Measurements from ENCODE around the gene MACROD2.
A peak's percentile ranks its signal among the peaks of the same experiment; 100 is the strongest.

The MACROD2 gene

DNA sequence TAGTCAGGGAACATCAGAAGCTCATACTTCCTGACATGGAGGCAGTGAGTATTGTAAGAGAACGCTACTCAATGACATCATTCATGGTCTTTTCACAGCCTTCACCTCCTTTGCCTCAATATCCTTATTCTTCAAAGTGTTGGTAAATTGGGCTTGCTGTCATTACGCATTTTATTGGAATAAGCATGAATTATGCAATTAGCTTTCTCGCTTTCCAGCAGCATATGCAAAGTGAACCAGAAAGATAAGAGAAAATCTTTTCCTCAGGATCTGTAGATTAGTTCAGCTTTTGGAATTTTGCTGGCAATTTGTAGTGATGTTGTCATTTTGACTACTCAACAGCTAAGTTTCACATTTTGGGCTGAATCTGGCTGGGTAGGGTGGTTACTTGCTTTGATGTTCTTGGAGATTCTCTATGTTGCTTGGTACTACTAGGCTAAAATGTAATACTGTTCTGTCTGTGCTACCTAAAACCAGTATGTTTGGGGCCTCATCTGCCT, 1565.8 kb downstream of the MACROD2 start:
- no peak for DNase-seq

DNA sequence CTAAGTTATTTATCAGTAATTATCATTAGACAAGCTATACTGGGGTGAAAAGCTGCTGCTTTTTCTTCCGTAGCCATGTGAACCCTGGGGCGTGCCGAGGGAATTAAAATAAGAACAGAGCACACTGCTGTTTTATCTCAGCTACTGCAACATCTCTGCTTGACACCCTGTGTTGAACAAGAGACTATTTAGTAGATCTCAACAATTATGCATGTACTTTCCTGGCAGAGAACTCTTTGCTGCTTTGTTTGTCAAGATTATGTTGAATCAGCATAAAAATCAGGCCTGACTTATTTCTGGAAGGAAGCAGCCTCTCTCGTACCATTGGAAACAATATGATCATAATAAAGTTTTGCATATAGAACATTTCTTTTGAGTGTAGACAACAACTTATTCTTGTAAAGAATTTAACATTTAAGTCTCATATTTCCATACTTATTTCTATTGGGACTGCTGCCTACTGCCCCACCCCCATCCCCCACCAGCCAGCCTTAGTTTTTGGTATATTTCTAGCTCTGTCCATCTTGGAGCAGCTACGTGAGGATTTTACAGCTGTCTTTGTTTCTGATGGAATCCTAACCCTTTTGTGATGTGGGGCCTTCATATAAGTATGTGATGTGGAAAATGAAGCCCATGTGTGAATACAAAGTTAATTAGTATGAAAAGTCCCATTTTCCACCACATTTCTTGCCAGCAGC, 1566.5 kb downstream of the MACROD2 start:
- no peak for DNase-seq

DNA sequence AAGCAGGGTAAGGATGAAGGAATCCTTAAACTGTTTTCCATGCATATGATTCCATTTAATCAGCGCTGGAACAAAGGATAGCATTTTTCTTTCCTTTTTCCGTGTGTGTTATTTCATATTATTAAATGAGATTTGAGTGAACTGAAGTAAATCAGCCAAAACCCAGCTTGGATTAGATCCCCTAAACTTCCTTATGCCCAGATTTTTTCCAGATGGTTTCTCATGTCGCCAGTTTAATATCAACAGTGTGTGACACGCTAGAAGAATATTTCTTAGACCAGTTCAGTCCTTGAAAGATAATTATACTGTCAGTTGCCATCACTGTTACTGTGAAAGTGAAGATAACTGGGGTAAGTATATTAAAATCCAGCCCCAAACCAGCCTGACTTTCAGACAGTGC, 1568.5 kb downstream of the MACROD2 start:
- peak; percentile 13 for DNase-seq

DNA sequence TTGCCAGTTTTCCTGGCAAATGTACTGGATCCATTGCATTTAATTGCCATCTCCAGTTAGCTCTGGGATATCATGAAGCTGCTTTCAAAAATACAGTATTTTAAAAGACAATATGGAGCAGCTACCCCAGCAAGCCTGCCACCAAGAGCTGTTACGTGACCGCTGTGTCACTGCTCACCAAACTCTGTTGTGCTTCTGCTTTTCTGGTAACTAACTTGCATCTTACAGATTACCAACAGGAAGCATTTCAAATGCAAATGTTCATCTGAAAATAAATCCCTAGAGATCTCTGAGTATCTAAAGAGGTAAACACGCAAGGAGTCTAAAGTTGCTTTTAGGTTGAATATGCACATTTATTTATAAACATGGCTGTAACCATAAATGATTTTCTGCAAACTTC, 1569.7 kb downstream of the MACROD2 start:
- DNase-seq, result no peak

DNA sequence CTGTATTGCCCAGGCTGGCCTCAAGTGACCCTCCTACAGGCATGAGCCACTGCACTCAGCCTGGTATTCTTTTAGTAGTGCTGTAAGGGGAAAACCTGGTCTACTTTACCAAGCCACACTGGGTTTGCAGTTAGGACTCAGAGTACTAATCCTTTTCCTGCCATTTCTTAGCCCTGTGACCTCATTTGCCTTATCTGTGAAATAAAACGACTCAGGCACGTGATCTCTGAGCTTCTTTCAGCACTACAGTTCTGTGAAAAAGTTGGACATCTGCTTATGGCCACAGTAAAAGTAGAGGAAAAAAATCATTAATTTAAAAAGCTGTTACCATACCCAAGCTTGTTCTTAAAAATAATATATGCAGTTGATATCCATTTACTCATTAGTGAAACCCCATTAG, 1570.5 kb downstream of the MACROD2 start:
- DNase-seq, result no peak

DNA sequence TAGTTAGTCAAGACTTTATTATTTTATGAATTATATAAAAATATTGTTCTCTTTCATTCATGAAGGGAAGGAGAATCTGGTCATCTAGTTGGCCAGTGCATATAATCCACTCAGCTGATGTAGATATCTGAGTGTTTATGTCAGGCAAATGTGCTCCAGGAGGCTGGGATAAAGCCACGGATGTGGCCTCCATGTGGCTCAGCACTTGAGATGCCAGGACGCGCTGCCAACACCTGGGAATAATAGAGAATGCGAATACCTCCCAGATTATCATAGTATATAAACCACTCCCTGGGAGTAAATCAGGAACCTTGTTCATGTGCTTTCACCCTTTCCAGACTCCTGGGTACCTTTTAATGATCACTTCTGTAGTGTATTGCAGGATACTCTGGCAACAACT, 1571.9 kb downstream of the MACROD2 start:
- DNase-seq, result peak; percentile 11

DNA sequence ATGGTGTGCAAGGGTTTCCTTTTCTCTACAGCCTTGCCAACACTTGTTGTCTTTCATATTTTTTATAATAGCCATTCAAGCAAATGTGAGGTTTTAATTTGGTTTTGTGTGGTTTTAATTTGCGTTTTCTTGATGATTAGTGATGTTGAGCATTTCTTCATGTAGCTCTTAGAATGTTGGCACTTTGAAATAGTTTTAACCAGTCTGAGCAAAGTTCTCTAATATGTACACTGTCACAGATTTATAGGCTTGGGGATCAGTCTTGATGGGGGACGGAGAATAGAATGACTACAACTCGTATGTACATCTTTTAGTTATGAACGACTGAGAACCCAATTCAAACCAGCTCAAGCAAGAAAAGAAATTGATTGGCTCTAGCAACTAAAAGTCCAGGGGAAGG, 1574.8 kb downstream of the MACROD2 start:
- no peak for DNase-seq

DNA sequence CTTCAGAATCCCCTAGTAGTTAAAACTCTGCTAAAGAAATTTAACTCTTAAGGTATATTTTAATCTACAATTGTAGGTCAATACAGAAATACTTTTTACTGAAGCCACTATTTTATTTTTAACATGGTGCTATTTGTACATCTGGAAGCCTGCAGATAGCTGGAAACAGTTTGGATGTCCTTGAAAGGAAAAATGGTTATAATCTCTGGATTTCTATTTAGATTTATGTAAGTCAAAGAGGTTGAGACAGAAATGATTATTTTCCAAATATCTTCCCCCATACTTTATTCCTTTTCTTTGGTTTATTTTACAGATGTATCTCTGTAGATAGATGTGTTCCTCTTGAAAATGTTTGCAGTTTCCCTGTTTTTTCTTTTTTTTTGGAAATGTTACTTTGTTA, 1575.7 kb downstream of the MACROD2 start:
- DNase-seq, result no peak

DNA sequence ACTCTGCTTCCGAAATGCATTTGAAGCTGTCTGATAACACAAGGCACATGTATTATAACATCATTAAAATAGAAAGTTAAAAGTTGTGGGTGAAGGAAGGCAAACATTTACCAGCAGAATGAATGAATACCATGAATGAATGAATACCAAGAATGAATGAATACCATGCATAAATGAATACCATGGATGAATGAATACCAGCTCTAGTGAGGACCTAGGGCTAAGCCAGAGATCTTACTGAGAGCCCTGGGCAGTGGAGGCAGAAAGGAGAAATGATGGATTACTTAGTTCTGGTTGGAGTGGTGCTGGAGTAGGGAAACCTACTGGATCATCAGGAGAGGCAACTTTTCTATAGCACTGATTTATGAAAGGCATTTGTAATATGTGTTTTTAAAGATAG, 1579.9 kb downstream of the MACROD2 start:
- no peak for DNase-seq

DNA sequence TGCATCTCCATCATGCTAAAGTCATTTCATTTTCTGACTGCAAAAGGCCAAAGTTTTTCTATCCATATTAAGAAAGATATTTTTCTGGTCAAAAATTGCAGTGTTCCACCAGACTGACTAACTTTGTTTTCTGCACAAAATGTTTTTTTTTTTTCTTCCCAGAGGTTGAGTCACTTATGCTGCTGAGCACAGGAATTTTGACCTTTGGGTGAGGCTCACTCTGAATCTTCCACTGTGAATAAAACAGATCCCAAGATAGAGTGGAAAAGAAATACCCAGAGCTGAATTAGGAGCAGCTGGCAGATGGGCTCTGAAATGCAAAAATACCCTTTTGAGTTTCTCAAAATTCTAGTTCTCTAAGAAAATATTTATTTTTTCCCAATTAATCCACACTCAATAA, 1581.1 kb downstream of the MACROD2 start:
- no peak for DNase-seq

DNA sequence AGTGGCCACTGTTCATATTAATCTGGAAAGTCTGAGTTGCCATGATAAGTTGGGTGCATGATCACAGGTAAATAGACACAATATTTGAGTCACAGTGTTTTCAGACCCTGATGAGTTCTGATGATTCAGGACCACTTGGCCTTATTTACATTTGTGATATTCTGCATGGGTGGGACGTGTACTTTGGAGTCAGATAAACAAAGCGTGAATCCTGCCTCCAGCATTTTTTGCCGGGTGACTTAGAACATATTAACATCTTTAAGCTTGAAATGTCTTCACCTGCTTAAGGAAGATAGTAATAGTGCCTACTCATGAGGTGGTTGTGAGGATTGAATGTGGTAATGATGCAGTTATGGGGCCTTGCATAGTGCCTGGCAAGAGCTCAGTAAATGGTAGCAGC, 1582.8 kb downstream of the MACROD2 start:
- no peak for DNase-seq

DNA sequence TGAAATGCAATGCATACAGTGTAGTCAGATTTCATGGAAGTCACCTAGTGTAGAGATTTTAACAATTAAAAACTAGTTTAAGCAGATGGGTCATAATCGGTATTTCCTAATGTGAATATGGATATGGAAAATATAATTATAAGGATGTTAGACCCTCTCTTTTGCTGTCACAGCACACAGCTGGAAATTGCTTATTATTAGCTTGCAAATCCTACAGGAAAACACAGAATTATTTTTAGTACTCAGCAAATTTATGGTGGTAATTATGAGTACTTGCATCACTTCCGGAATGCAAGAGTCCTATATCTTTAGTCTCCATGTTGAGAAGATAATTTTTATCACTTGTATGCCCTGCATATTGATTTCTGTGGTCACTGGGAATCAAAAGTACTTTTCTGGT, 1584.4 kb downstream of the MACROD2 start:
- no peak for DNase-seq

DNA sequence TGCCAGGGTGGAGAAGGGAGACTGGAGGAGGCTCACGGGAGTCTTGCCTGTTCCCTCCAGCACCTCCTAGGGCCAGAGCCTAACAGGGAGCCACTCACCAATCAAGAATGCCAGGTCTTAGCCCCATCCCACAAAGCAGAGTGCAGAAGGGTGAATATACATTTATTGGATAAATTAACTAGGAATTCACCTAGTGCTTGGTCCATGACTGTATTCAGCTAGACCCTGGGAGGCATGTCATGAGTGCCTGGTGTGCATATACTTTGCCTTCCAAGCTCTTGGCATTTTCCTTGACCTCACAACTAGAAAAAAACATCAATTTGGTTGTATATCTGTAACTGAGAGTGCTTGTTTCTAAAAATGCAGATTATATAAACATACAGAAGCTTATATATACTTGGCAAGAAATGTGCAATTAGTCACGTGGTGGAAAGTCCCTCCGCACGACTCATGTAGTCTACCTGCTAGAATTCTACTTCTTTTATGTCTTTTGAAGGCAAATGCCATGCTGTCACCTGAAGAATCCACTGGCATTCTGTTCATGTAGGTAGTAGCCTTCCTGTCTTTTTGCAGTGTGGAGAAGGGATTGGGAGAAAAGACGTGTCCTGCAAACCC, 1586.9 kb downstream of the MACROD2 start:
- peak; percentile 25 for DNase-seq

DNA sequence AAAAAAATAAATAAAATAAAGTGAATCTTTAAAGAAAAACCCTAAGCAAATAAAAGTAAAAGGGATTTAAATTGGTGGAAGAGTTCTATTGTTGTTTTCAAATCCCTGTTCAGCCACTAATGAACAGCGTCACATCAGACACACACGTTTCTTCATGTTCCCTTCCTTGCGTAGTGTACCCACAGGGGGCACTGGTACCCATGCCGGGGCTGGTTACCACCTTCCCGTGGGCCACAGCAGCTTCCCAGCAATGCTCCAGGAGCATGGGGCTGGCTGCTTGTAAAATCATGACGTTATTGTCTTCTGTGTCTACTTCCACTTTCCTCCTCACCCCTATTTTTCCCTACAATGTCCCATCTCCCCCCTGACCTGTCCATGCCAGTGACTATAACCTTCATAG, 1589.2 kb downstream of the MACROD2 start:
- DNase-seq, result no peak

DNA sequence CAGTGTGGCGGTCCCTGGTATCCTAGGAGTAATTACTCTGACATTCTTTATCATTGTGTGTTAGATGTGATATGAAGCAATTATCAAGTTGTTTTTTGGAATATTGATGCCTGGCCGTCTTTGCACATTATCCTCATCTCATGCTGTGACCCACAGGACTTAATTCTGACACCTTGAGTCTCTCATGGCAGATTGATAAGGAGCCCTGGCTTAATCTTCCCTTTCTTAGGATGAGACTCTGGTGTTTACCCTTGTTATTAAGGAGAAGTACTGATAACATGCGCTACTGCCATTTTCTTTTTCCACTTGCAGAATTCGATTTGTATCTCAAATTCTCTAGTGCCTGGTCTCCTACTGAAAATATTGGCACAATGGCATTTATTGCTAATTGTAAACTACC, 1597.8 kb downstream of the MACROD2 start:
- no peak for DNase-seq

DNA sequence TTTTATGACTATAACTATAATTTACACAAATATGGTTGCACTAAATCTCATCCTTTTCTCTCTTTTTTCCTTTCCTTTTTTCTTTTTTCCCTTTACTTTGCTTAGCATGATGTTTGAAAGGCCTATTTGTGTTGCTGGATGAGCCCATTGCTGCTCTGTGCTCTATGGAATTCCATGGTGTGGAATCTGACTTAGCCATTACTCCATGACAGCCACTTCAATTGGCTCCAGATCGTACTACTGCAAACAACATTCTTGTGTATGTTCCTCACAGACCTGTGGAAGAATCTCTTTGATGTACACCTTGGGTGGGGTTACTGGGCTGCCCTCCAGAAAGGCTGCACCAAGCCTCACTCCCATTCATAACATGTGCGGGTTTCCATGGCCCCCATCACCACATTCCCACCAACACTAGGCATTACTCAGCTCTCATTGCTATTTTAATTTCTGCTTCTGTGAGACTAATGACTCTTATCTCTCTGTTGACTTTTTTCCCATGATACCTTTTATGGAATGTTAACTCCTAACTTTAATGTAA, 1598.9 kb downstream of the MACROD2 start:
- DNase-seq, result no peak

DNA sequence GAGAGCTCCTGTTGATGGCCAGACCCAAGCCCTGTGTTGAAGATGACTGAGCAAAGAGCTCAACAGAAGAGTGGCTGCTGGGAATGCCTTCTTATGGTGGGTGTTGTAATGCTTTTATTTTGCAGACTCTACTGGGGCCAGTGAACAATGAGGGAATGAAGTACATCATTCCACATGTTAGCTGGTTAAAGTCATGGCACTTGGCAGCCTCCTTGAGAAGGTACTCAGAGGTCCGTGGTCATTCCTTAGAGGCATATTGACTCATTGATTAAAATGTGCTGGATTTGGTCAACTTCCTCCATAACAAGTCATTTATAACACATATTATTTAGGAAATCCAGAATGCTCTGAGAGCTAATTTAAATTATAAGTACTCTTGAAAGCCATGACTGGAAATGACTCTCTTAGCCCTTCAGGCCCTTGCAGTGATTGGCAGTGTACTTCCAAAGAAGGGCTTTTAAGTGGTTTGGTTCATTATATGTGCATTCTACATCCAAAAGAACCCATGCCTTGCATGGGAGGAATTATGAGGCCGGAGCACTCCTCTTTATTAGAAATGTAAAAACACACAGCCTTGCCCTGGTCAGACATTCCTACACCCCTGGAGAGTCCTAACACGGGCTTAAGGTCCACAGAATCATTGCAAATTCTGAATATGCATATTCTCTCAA, 1601.0 kb downstream of the MACROD2 start:
- DNase-seq, result peak; percentile 9

DNA sequence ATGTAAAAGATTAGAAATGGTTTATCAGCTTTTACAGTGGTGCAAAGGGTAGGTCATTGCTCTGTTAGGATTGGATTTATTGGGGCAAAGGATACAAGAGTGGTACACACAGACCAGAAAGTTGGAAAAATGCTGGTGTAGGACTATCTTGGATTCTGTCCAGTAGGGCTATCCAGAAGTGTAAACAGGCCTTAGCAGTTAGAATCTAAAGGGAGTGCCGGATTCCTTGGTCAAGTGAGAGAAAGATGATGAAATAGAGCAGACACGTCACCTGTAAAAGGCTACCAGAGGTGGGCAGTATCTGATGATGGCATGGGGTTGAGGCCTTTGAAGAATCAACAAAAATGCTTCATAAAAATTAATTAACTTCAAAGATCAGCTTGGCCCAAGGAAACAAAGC, 1602.0 kb downstream of the MACROD2 start:
- no peak for DNase-seq

DNA sequence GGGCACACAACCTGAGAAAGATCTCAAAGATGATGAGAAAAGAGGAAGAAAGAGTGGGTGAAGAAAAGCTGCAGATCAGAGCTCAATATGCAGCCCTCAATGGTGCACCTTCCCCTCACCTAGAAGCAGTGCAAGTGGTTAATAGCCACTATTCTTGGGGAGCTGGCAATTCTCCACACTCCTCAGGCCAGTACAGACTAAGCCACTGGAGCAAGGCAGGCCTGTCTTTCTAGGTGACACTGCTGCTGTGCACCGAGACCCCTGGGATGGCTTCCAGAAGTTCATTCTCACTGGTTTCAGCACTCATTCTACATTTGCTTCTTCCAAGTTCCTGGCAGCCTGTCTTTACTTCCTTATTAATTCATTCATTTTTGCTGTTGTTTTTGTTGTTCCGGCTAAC, 1604.6 kb downstream of the MACROD2 start:
- no peak for DNase-seq

DNA sequence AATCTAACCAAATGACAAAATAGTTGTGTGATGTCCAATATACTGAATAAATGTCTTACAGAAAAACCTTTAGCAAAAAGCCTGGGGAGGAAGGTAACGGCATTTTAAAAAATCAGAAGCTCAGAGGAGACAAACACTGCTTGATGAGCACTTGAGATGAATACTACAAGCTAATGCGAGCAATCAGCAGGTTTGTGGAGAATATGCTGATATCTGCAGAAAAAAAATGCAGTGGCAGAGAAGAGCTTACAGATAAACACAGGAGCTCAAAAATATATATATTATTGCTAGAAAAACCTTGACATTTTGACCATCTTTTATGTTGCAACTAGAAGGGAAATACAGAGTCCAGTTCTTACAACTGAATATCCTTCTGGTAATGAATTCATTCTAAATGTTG, 1605.2 kb downstream of the MACROD2 start:
- no peak for DNase-seq

DNA sequence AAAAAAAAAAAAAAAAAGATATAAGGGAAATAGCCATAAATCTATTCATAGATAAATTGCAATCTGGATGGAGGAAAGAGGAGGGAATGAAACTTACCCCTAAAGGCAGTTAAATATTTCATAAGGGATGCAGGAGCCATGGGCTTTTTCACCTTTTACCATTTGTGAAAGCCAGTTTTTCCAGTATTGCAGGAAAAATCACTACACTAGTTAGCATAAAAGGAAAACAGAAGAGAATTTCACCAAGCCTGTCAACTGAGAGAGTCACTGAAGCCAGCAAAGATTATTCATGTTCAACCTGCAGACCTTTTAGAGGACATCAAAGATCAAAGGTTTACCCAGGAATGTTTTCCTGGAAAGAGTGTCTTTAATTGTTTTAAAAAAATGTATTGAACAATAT, 1608.2 kb downstream of the MACROD2 start:
- DNase-seq, result no peak

DNA sequence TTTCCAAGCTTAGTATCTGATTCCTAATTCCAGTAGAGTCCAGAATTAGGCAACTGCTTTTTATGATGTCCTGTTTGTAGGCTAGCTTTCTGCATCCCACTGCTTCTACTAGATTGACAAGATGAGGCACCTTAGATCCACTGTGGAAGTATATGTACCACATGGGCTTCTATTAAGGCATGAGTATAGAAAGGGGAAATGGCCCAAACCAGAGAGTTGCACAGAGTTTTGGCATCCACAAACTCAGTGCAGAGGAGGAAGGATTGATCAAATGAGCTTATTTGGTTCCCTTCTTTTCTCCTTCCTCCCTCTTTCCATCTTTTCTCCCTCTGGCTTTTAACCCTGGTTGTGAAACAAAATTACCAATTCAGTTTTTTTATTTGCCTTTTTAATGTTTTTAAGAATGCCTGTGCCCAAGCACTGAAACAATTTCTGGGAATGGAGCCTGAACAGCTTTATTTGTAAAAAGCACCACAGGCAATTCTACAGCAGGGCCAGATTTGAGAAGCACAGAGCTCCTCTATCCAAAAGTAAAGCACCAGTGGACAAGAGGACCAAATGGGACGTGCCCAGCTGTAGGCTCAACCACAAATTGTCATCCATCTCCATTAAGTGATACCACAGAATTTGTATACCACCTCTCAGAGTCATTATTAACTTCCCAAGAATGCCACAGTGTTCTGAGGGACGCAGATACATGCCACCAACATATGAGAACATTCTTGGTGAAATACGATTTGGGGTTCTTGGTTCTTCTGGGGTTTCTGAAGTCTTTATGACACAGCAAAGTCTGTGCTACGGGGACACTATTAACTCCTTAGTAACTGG, 1608.9 kb downstream of the MACROD2 start:
- DNase-seq, result no peak

DNA sequence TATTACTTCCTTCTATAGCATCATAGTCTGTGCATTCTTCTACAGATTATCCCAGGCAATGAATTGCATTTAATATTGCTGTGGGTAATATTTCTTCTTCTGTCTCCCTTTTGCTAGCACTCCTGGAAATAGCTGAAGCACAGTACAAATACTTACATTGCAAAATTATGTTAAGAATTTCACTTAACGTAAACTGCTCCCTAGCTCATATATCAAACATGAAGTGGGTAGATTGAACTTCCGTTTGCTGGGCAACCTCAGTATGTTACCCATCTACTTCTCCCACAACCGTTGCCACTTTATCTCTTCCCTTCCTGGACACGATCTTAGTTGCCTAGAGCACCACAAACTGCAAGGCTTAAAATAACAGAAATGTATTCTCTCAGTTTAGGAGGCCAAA, 1614.6 kb downstream of the MACROD2 start:
- DNase-seq, result no peak

Data from fibroblast of skin of back (primary cell).